WTC11 (cell line): ENCODE measurements around the gene LDB2. TPM values are rescaled to one million over a fixed set of nuclear protein-coding genes. Genes with fewer than 3 reads are reported as not detected.

Source experiments
- ATAC-seq: fragments of 200-7000 bp; cut with Tn5 transposase; 2 replicates; pipeline ENCODE4 v1.10.0; 2021; ENCODE audit warnings: mild to moderate bottlenecking, moderate library complexity
- CTCF ChIA-PET: fragments of 300-600 bp; sonication (Branson Sonifier 250); formaldehyde crosslinking; loops from one replicate; lab custom pipeline; 2021; ENCODE audit warnings: antibody characterized with exemption; lab: Charles Lee
- POLR2A ChIA-PET: fragments of 350-600 bp; sonication (Branson Sonifier 250); formaldehyde crosslinking; loops from one replicate; lab custom pipeline; 2021; ENCODE audit warnings: antibody characterized with exemption; lab: Charles Lee
- DNase-seq: peaks from one replicate; pipeline ENCODE4 v3.0.0; 2021; ENCODE audit warnings: low spot score
- H3K27ac Mint-ChIP-seq: 2 replicates; pipeline ENCODE4 v1.8.0; 2021; ENCODE audit warnings: mixed read lengths
- H3K27me3 Mint-ChIP-seq: 2 replicates; pipeline ENCODE4 v1.8.0; 2021; ENCODE audit warnings: low read depth, mild to moderate bottlenecking, moderate library complexity, mixed read lengths
- H3K36me3 Mint-ChIP-seq: 2 replicates; pipeline ENCODE4 v1.8.0; 2021; ENCODE audit warnings: mixed read lengths
- H3K4me1 Mint-ChIP-seq: 2 replicates; pipeline ENCODE4 v1.8.0; 2022; ENCODE audit warnings: mixed read lengths
- H3K4me3 Mint-ChIP-seq: 2 replicates; pipeline ENCODE4 v1.8.0; 2021; ENCODE audit warnings: mild to moderate bottlenecking, moderate library complexity, mixed read lengths
- H3K9me3 Mint-ChIP-seq: 2 replicates; pipeline ENCODE4 v1.8.0; 2021; ENCODE audit warnings: mixed read lengths
- AR ChIP-seq: fragments of 250-450 bp; sonication (Bioruptor Pico); IDR thresholded peaks from 2 replicates; pipeline ENCODE4 v1.9.0; 2021; ENCODE audit warnings: mild to moderate bottlenecking
- CBFB ChIP-seq: sonication (generic); formaldehyde crosslinking; IDR thresholded peaks from 2 replicates; pipeline ENCODE4 v1.8.1; 2022; ENCODE audit warnings: mild to moderate bottlenecking, low read depth, missing genetic modification reagents
- CTCF ChIP-seq: fragments of 200-600 bp; IDR thresholded peaks from 2 replicates; pipeline ENCODE4 v1.8.0; 2022; ENCODE audit warnings: antibody characterized with exemption
- E2F4 ChIP-seq: sonication (generic); formaldehyde crosslinking; IDR thresholded peaks from 2 replicates; pipeline ENCODE4 v1.8.1; 2022; ENCODE audit warnings: low read depth, mild to moderate bottlenecking, moderate library complexity, missing genetic modification reagents, borderline replicate concordance
- E2F5 ChIP-seq: sonication (generic); formaldehyde crosslinking; IDR thresholded peaks from 2 replicates; pipeline ENCODE4 v1.8.1; 2022; ENCODE audit warnings: mild to moderate bottlenecking, moderate library complexity, missing genetic modification reagents
- EMX1 ChIP-seq: fragments of 250-450 bp; sonication (Bioruptor Pico); IDR thresholded peaks from 2 replicates; pipeline ENCODE4 v1.8.0; 2021; ENCODE audit warnings: mild to moderate bottlenecking
- ETV6 ChIP-seq: sonication (generic); formaldehyde crosslinking; IDR thresholded peaks from 2 replicates; pipeline ENCODE4 v1.8.1; 2022; ENCODE audit warnings: mild to moderate bottlenecking, missing genetic modification reagents
- FOXJ3 ChIP-seq: sonication (generic); formaldehyde crosslinking; IDR thresholded peaks from 2 replicates; pipeline ENCODE4 v1.9.0; 2021; ENCODE audit warnings: missing genetic modification reagents, mild to moderate bottlenecking, borderline replicate concordance
- FOXK1 ChIP-seq: sonication (generic); formaldehyde crosslinking; IDR thresholded peaks from 2 replicates; pipeline ENCODE4 v1.8.0; 2022; ENCODE audit warnings: mild to moderate bottlenecking, moderate library complexity, missing genetic modification reagents
- GRHL2 ChIP-seq: fragments of 250-450 bp; sonication (Bioruptor Pico); IDR thresholded peaks from 2 replicates; pipeline ENCODE4 v1.8.0; 2022; ENCODE audit warnings: mild to moderate bottlenecking, moderate library complexity; ENCODE audit not compliant: insufficient replicate concordance, severe bottlenecking
- GTF2I ChIP-seq: fragments of 250-450 bp; sonication (Bioruptor Pico); conservative IDR thresholded peaks from 2 replicates; pipeline ENCODE4 v1.4.0; 2021; ENCODE audit warnings: mild to moderate bottlenecking
- JAZF1 ChIP-seq: fragments of 250-450 bp; sonication (Bioruptor Pico); IDR thresholded peaks from 2 replicates; pipeline ENCODE4 v1.9.0; 2021; ENCODE audit warnings: moderate library complexity, mild to moderate bottlenecking, inconsistent platforms
- JUN ChIP-seq: sonication (generic); formaldehyde crosslinking; IDR thresholded peaks from 2 replicates; pipeline ENCODE4 v1.8.0; 2023; ENCODE audit warnings: mild to moderate bottlenecking, missing genetic modification reagents
- NFATC4 ChIP-seq: fragments of 250-450 bp; sonication (Bioruptor Pico); IDR thresholded peaks from 2 replicates; pipeline ENCODE4 v1.9.0; 2021; ENCODE audit warnings: mild to moderate bottlenecking
- NR2C2 ChIP-seq: sonication (generic); formaldehyde crosslinking; IDR thresholded peaks from 2 replicates; pipeline ENCODE4 v1.8.0; 2022; ENCODE audit warnings: mild to moderate bottlenecking, missing genetic modification reagents
- OVOL2 ChIP-seq: fragments of 250-450 bp; sonication (Bioruptor Pico); IDR thresholded peaks from 2 replicates; pipeline ENCODE4 v1.9.0; 2021; ENCODE audit warnings: mild to moderate bottlenecking, borderline replicate concordance
- ZNF263 ChIP-seq: sonication (generic); formaldehyde crosslinking; IDR thresholded peaks from 2 replicates; pipeline ENCODE4 v1.8.1; 2022; ENCODE audit warnings: low read depth, mild to moderate bottlenecking, moderate library complexity, missing genetic modification reagents
- ZNF416 ChIP-seq: fragments of 250-450 bp; sonication (Bioruptor Pico); IDR thresholded peaks from 2 replicates; pipeline ENCODE4 v1.9.0; 2021; ENCODE audit warnings: mild to moderate bottlenecking, inconsistent platforms
- ZNF423 ChIP-seq: fragments of 250-450 bp; sonication (Bioruptor Pico); IDR thresholded peaks from 2 replicates; pipeline ENCODE4 v2.1.2; 2022; ENCODE audit warnings: mild to moderate bottlenecking, moderate library complexity
- total RNA-seq: library from RNA; stranded (reverse); gene quantifications from 3 replicates; pipeline ENCODE4 v1.2.3, GENCODE V29; 2021
- TF ChIP-seq, protein P1 (sequence below): sonication (generic); formaldehyde crosslinking; IDR thresholded peaks from 2 replicates; pipeline ENCODE4 v1.8.0; 2022; ENCODE audit warnings: mild to moderate bottlenecking, missing genetic modification reagents
- TF ChIP-seq, protein P2 (sequence below): sonication (generic); formaldehyde crosslinking; conservative IDR thresholded peaks from 2 replicates; pipeline ENCODE4 v1.8.1; 2023; ENCODE audit warnings: mild to moderate bottlenecking, low read depth, missing genetic modification reagents, moderate library complexity
- TF ChIP-seq, protein P3 (sequence below): sonication (generic); formaldehyde crosslinking; IDR thresholded peaks from 2 replicates; pipeline ENCODE4 v1.8.0; 2023; ENCODE audit warnings: mild to moderate bottlenecking, missing genetic modification reagents
- TF ChIP-seq, protein P4 (sequence below): fragments of 250-450 bp; sonication (Bioruptor Pico); IDR thresholded peaks from 2 replicates; pipeline ENCODE4 v1.9.0; 2021; ENCODE audit warnings: mild to moderate bottlenecking

LDB2 gene
- total RNA-seq, 1 experiment from 2014 or later, result 62.4 TPM

- ChIA-PET CTCF (interaction anchor here (0.7 to 1.5 kb wide), 8 partner anchors 9 to 133 kb away, joined by 3 to 5 read pairs (median 4); no protein-coding TSS in a partner anchor), POLR2A (interaction anchor here (1.2 kb wide), 1 partner anchor 9 kb away, joined by 4 read pairs; no protein-coding TSS in a partner anchor)
- DNase-seq (no peak), ATAC-seq (peak; percentile 59)
- Mint-ChIP-seq H3K27ac (peak overlapping the region; percentile 81), H3K27me3 (no peaks in the 10 kb centered on the region), H3K4me3 (peak overlapping the region; percentile 33), H3K4me1 (peaks cover 76% of the 10 kb centered on the region), H3K9me3 (0 out of 2 replicates have a peak, but pooled peaks cover 3% of the 10 kb centered on the region), H3K36me3 (peaks cover 20% of the 10 kb centered on the region)
- TF ChIP-seq JUN, result no peak
- no peak for TF ChIP-seq GRHL2 (CRISPR knock-in tag)
- no peak for TF ChIP-seq GTF2I (CRISPR knock-in tag)
- no peak for TF ChIP-seq JAZF1 (CRISPR knock-in tag)
- no peak for TF ChIP-seq FOXK1
- TF ChIP-seq E2F5 (CRISPR knock-in tag), result no peak
- TF ChIP-seq, protein P1, sequence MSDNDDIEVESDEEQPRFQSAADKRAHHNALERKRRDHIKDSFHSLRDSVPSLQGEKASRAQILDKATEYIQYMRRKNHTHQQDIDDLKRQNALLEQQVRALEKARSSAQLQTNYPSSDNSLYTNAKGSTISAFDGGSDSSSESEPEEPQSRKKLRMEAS (CRISPR knock-in tag), result no peak
- no peak for TF ChIP-seq OVOL2 (CRISPR knock-in tag)
- TF ChIP-seq NR2C2 (CRISPR knock-in tag), result no peak
- TF ChIP-seq E2F4 (CRISPR knock-in tag), result no peak
- TF ChIP-seq, protein P2, sequence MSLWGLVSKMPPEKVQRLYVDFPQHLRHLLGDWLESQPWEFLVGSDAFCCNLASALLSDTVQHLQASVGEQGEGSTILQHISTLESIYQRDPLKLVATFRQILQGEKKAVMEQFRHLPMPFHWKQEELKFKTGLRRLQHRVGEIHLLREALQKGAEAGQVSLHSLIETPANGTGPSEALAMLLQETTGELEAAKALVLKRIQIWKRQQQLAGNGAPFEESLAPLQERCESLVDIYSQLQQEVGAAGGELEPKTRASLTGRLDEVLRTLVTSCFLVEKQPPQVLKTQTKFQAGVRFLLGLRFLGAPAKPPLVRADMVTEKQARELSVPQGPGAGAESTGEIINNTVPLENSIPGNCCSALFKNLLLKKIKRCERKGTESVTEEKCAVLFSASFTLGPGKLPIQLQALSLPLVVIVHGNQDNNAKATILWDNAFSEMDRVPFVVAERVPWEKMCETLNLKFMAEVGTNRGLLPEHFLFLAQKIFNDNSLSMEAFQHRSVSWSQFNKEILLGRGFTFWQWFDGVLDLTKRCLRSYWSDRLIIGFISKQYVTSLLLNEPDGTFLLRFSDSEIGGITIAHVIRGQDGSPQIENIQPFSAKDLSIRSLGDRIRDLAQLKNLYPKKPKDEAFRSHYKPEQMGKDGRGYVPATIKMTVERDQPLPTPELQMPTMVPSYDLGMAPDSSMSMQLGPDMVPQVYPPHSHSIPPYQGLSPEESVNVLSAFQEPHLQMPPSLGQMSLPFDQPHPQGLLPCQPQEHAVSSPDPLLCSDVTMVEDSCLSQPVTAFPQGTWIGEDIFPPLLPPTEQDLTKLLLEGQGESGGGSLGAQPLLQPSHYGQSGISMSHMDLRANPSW (CRISPR knock-in tag), result no peak
- no peak for TF ChIP-seq ETV6 (CRISPR knock-in tag)
These were observed 71.4 kb downstream of the LDB2 start for GRCh38 chr4:16827045-16827444.

- DNase-seq (no peak), ATAC-seq (no peak; the same call in 1 of the 2 replicates)
- ChIA-PET POLR2A (interaction anchor here (1.2 kb wide), 1 partner anchor 10 kb away, joined by 4 read pairs; no protein-coding TSS in a partner anchor), CTCF (interaction anchor here (0.7 to 1.5 kb wide), 7 partner anchors 8 to 133 kb away, joined by 3 to 5 read pairs (median 4); no protein-coding TSS in a partner anchor)
- Mint-ChIP-seq H3K27ac (peak overlapping the region; percentile 81), H3K9me3 (0 out of 2 replicates have a peak, but pooled peaks cover 3% of the 10 kb centered on the region), H3K4me3 (peak overlapping the region; percentile 33), H3K4me1 (peaks cover 75% of the 10 kb centered on the region), H3K27me3 (no peaks in the 10 kb centered on the region), H3K36me3 (peaks cover 20% of the 10 kb centered on the region)
- TF ChIP-seq NFATC4 (CRISPR knock-in tag) (no peak), ZNF423 (CRISPR knock-in tag) (no peak), CBFB (no peak), FOXJ3 (CRISPR knock-in tag) (no peak), ZNF416 (CRISPR knock-in tag) (no peak), CTCF (no peak), EMX1 (CRISPR knock-in tag) (no peak), AR (CRISPR knock-in tag) (no peak), ZNF263 (CRISPR knock-in tag) (no peak)
- TF ChIP-seq, protein P3, sequence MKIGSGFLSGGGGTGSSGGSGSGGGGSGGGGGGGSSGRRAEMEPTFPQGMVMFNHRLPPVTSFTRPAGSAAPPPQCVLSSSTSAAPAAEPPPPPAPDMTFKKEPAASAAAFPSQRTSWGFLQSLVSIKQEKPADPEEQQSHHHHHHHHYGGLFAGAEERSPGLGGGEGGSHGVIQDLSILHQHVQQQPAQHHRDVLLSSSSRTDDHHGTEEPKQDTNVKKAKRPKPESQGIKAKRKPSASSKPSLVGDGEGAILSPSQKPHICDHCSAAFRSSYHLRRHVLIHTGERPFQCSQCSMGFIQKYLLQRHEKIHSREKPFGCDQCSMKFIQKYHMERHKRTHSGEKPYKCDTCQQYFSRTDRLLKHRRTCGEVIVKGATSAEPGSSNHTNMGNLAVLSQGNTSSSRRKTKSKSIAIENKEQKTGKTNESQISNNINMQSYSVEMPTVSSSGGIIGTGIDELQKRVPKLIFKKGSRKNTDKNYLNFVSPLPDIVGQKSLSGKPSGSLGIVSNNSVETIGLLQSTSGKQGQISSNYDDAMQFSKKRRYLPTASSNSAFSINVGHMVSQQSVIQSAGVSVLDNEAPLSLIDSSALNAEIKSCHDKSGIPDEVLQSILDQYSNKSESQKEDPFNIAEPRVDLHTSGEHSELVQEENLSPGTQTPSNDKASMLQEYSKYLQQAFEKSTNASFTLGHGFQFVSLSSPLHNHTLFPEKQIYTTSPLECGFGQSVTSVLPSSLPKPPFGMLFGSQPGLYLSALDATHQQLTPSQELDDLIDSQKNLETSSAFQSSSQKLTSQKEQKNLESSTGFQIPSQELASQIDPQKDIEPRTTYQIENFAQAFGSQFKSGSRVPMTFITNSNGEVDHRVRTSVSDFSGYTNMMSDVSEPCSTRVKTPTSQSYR (CRISPR knock-in tag), result no peak
- TF ChIP-seq, protein P4, sequence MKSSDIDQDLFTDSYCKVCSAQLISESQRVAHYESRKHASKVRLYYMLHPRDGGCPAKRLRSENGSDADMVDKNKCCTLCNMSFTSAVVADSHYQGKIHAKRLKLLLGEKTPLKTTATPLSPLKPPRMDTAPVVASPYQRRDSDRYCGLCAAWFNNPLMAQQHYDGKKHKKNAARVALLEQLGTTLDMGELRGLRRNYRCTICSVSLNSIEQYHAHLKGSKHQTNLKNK, result no peak
These were observed 72.0 kb downstream of the LDB2 start for GRCh38 chr4:16826406-16826910.
